A673 (cell line): ENCODE results near the gene FXYD2. TPM values are rescaled to one million over a fixed set of nuclear protein-coding genes. Genes with fewer than 3 reads are reported as not detected.
A peak's percentile ranks its signal among the peaks of the same experiment; 100 is the strongest.

Source experiments
- BruUV-seq: library from RNA; stranded (reverse); fragments of 400-500 nt; replicated peaks from 2 replicates; lab custom pipeline; 2021; lab: Mats Ljungman, UMichigan
- CTCF ChIA-PET: fragments of 300-600 bp; sonication (Branson Sonifier 250); formaldehyde crosslinking; loops from one replicate; lab custom pipeline; 2022; ENCODE audit warnings: antibody characterized with exemption; lab: Charles Lee
- POLR2A ChIA-PET: fragments of 300-600 bp; sonication (Branson Sonifier 250); formaldehyde crosslinking; loops from one replicate; lab custom pipeline; 2022; ENCODE audit warnings: antibody characterized with exemption; ENCODE audit not compliant: low non-redundant PET; lab: Charles Lee
- DNase-seq: peaks from one replicate; pipeline ENCODE4 v3.0.0-alpha.2; 2015; ENCODE audit warnings: low spot score
- H3K27ac ChIP-seq: fragments of 200-600 bp; sonication (generic); 2 replicates; pipeline ENCODE4 v1.5.1; 2016; ENCODE audit warnings: mixed run types, low read depth, mild to moderate bottlenecking, mixed read lengths, antibody characterized with exemption, low read length; ENCODE audit not compliant: poor library complexity, severe bottlenecking
- H3K27me3 ChIP-seq: fragments of 200-600 bp; sonication (generic); replicated peaks from 2 replicates; pipeline ENCODE4 v1.6.1; 2017; ENCODE audit warnings: mixed run types, low read depth, mild to moderate bottlenecking, mixed read lengths, antibody characterized with exemption, low read length; ENCODE audit not compliant: insufficient read depth, poor library complexity
- H3K36me3 ChIP-seq: fragments of 200-600 bp; sonication (generic); 2 replicates; pipeline ENCODE4 v1.6.1; 2016; ENCODE audit warnings: mixed run types, mild to moderate bottlenecking, mixed read lengths, antibody characterized with exemption, low read length; ENCODE audit not compliant: insufficient read depth, poor library complexity, severe bottlenecking
- H3K4me1 ChIP-seq: fragments of 200-600 bp; sonication (generic); 2 replicates; pipeline ENCODE4 v1.6.1; 2017; ENCODE audit warnings: mixed run types, mild to moderate bottlenecking, mixed read lengths, antibody characterized with exemption, low read length; ENCODE audit not compliant: insufficient read depth, poor library complexity, severe bottlenecking
- H3K4me3 ChIP-seq: fragments of 200-600 bp; sonication (generic); 2 replicates; pipeline ENCODE4 v1.5.1; 2016; ENCODE audit warnings: low read depth, mixed run types, mild to moderate bottlenecking, mixed read lengths, low read length; ENCODE audit not compliant: poor library complexity, severe bottlenecking
- H3K9me3 ChIP-seq: fragments of 200-600 bp; sonication (generic); 2 replicates; pipeline ENCODE4 v1.6.1; 2016; ENCODE audit warnings: mixed run types, low read depth, mild to moderate bottlenecking, mixed read lengths, antibody characterized with exemption, low read length; ENCODE audit not compliant: poor library complexity, severe bottlenecking
- EZH2 ChIP-seq: fragments of 200-600 bp; sonication (generic); IDR thresholded peaks from 2 replicates; pipeline ENCODE4 v1.6.1; 2017; ENCODE audit warnings: borderline replicate concordance, low read depth, mild to moderate bottlenecking, mixed read lengths, antibody characterized with exemption, low read length; ENCODE audit not compliant: poor library complexity, severe bottlenecking
- intact Hi-C: fragments of 100-400 bp; cut with micrococcal nuclease; formaldehyde crosslinking; loops from one replicate; pipeline ENCODE4 v1.10.0; 2022; ENCODE audit not compliant: unreplicated experiment
- total RNA-seq: library from RNA; stranded (reverse); gene quantifications from 2 replicates; pipeline ENCODE4 v1.2.3, GENCODE V29; 2021
- TF ChIP-seq, protein P1 (sequence below): fragments of 300-800, 200-600 bp; sonication (generic); conservative IDR thresholded peaks from 2 replicates; pipeline ENCODE4 v1.5.1; 2017; ENCODE audit warnings: low read depth, mild to moderate bottlenecking, antibody characterized with exemption, low read length, moderate library complexity, mixed read lengths

FXYD2 gene
- total RNA-seq, 1 experiment from 2014 or later = not detected

DNA sequence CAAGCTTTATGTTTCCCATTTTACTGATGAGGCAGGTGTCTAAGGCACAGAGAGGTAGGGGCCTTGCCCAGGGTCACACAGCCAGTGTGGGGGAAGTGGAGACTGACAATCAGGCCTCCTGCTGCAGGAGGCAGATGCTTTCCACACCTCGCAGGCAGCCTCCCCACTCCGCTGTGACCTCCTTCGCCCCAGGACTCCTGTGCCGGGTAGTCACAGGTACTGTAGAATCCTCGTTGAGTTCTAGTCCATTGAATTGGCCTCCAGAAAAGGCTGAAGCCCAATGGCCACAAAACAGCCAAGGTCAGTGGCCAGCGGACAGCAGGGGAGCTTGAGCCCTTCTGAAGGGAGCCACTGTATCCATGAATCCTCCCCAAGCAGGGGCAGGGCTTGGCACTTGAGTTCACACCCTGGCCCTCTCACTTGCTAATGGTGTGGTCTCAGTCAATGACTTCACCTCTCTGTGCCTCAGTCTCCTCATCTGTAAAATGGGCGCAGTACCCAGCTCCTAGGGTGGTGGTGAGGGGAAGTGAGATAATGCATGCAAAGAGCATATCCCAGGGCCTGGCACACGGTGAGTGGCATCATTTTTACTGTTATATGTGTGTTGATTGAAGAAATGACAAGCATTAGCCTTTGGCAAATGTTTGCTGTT is 1.1 kb upstream of the FXYD2 start:
- no peak for DNase-seq
- TF ChIP-seq, protein P1, sequence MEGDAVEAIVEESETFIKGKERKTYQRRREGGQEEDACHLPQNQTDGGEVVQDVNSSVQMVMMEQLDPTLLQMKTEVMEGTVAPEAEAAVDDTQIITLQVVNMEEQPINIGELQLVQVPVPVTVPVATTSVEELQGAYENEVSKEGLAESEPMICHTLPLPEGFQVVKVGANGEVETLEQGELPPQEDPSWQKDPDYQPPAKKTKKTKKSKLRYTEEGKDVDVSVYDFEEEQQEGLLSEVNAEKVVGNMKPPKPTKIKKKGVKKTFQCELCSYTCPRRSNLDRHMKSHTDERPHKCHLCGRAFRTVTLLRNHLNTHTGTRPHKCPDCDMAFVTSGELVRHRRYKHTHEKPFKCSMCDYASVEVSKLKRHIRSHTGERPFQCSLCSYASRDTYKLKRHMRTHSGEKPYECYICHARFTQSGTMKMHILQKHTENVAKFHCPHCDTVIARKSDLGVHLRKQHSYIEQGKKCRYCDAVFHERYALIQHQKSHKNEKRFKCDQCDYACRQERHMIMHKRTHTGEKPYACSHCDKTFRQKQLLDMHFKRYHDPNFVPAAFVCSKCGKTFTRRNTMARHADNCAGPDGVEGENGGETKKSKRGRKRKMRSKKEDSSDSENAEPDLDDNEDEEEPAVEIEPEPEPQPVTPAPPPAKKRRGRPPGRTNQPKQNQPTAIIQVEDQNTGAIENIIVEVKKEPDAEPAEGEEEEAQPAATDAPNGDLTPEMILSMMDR = no peak
- no peak for TF ChIP-seq EZH2

DNA sequence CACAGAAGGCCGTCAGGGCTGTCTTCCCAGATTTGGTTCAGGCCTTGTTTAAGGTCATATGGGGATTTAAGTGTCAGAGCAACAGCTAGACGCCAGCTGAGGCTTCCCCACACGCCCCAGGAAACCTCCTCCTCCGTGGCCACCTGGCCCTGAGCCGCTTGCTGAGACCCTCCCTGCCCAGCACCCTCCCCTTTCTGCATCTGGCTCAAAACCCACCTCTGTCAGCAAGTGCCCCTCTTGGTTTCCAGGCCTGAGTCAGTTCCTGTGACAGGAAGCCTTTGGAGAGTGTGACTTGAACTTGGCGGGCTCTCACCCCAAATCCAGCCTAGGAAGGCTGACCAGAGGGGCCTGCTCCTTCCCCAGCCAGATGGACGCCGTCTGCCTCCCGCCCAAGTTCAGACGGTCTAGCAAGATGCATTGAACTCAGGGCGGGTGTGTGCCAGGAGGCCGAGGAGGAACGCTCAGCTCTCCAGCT is 561 bp downstream of the FXYD2 start:
- POLR2A ChIA-PET = no interaction called here
- no peak for TF ChIP-seq EZH2
- TF ChIP-seq, protein P1 = no peak
- no peaks in the 10 kb centered on the region for H3K4me1 ChIP-seq
- H3K27ac ChIP-seq = no peak overlapping the region
- H3K27me3 ChIP-seq = no peaks in the 10 kb centered on the region
- CTCF ChIA-PET = interaction anchor here (2.6 kb wide), 1 partner anchor 123 kb away, joined by 28 read pairs; no protein-coding TSS in a partner anchor
- no peak overlapping the region for H3K4me3 ChIP-seq
- DNase-seq = no peak
- no TSS peak for BruUV-seq
- intact Hi-C loops = no loop called here
- H3K36me3 ChIP-seq = no peaks in the 10 kb centered on the region
- no peaks in the 10 kb centered on the region for H3K9me3 ChIP-seq

More for the DNA sequence above, 1.1 kb upstream of the FXYD2 start:
- no peaks in the 10 kb centered on the region for H3K36me3 ChIP-seq
- intact Hi-C loops = no loop called here
- POLR2A ChIA-PET = no interaction called here
- H3K27me3 ChIP-seq = no peaks in the 10 kb centered on the region
- CTCF ChIA-PET = no interaction called here
- no peaks in the 10 kb centered on the region for H3K4me1 ChIP-seq
- no TSS peak for BruUV-seq
- H3K4me3 ChIP-seq = no peak overlapping the region
- H3K27ac ChIP-seq = no peak overlapping the region
- H3K9me3 ChIP-seq = no peaks in the 10 kb centered on the region

DNA sequence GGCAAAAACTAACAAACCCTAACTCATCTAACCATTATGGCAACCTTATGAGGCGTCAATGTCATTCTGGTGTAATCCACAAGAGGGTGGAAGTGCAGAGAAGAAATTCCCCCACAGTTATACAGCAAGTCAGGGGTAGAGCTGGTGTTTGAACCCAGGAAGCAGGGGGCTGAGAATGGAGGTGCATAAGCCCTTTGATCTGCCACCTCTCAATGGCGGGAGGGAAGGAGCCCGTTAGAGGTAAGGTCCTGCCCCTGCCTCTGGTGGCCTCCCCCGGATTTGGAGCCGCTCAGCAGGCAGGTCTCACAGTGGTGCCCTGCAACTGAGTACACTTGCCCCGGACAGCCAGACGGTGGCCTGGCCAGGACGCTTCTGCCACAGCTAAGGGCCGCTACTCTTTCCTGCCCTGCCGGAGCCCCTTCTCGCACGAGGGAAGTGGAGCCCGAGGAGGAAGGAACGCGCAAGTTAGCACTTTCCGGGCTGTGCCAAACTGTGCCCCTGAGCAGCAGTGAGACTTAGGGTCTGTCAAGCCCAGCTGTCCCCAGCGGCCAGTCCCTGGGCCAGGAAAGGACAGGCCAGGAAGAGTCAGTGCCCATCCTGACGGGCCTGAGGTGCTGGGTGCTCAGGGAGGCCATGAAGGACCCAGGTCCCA is 1.1 kb downstream of the FXYD2 start:
- no peak for TF ChIP-seq EZH2
- TF ChIP-seq, protein P1 = peak; percentile 43; the same call in 1 of the 2 replicates
- BruUV-seq = no TSS peak
- Histone ChIP-seq H3K27ac (no peak overlapping the region), H3K9me3 (no peaks in the 10 kb centered on the region), H3K4me1 (no peaks in the 10 kb centered on the region), H3K4me3 (no peak overlapping the region), H3K27me3 (no peaks in the 10 kb centered on the region), H3K36me3 (no peaks in the 10 kb centered on the region)
- POLR2A ChIA-PET = no interaction called here
- CTCF ChIA-PET = interaction anchor here (0.6 to 2.6 kb wide), 2 partner anchors 124 to 231 kb away, joined by 3 to 28 read pairs; no protein-coding TSS in a partner anchor
- peak; percentile 47 for DNase-seq
- intact Hi-C loops = no loop called here
